Fibroblast of lung (primary cell): ENCODE measurements around the gene ITGB1. TPM values are rescaled to one million over a fixed set of nuclear protein-coding genes. Genes with fewer than 3 reads are reported as not detected.

ENCODE experiments used
- DNase-seq, 2 donors: peaks; one replicate each; pipeline versions ENCODE4 v3.0.0 to v3.0.0-alpha.2; 2010; ENCODE audit warnings: low read depth in 2 of 2
- H2AFZ ChIP-seq: 2 replicates; pipeline ENCODE4 v1.5.1; 2012; ENCODE audit warnings: low read length, control low read depth, inconsistent platforms
- H3K27ac ChIP-seq: 2 replicates; pipeline ENCODE4 v1.5.1; 2011; ENCODE audit warnings: low read length, control low read depth; ENCODE audit not compliant: insufficient read depth
- H3K27me3 ChIP-seq: 2 replicates; pipeline ENCODE4 v1.5.1; 2011; ENCODE audit warnings: mild to moderate bottlenecking, low read length; ENCODE audit not compliant: control insufficient read depth, insufficient read depth
- H3K36me3 ChIP-seq: 2 replicates; pipeline ENCODE4 v1.5.1; 2011; ENCODE audit warnings: low read length; ENCODE audit not compliant: control insufficient read depth, insufficient read depth
- H3K4me1 ChIP-seq: 2 replicates; pipeline ENCODE4 v1.5.1; 2011; ENCODE audit warnings: low read length; ENCODE audit not compliant: control insufficient read depth, insufficient read depth; ENCODE audit errors: extremely low read depth
- H3K4me2 ChIP-seq: 2 replicates; pipeline ENCODE4 v1.5.1; 2011; ENCODE audit warnings: low read length, control low read depth; ENCODE audit not compliant: insufficient read depth; ENCODE audit errors: extremely low read depth
- H3K4me3 ChIP-seq, 4 experiments: fragments of 200-600 bp in 1 of 4; sonication (generic) in 1 of 4; replicated peaks in 1 of 4; 2 replicates each; pipeline ENCODE4 v1.5.1; 2011 to 2016; ENCODE audit warnings: low read length in 4 of 4, low read depth in 3 of 4, mild to moderate bottlenecking in 3 of 4, control low read depth in 2 of 4, inconsistent platforms in 1 of 4, mixed read lengths in 1 of 4; ENCODE audit not compliant: insufficient read depth in 1 of 4; ENCODE audit errors: control extremely low read depth in 1 of 4
- H3K79me2 ChIP-seq: 2 replicates; pipeline ENCODE4 v1.5.1; 2012; ENCODE audit warnings: mild to moderate bottlenecking, low read length, inconsistent platforms; ENCODE audit not compliant: control insufficient read depth, insufficient read depth
- H3K9ac ChIP-seq: 2 replicates; pipeline ENCODE4 v1.5.1; 2011; ENCODE audit warnings: mild to moderate bottlenecking, low read length, control low read depth; ENCODE audit not compliant: insufficient read depth
- H3K9me3 ChIP-seq: 2 replicates; pipeline ENCODE4 v1.5.1; 2012; ENCODE audit warnings: low read depth, low read length; ENCODE audit not compliant: control insufficient read depth, insufficient read depth
- H4K20me1 ChIP-seq: 2 replicates; pipeline ENCODE4 v1.5.1; 2011; ENCODE audit warnings: low read length; ENCODE audit not compliant: control insufficient read depth, insufficient read depth; ENCODE audit errors: extremely low read depth
- EZH2 ChIP-seq: IDR thresholded peaks from 2 replicates; pipeline ENCODE4 v1.5.1; 2012; ENCODE audit warnings: low read length, control low read depth, mild to moderate bottlenecking; ENCODE audit errors: missing control alignments
- polyA plus RNA-seq, 2 donors: library from polyadenylated mRNA; depleted of rRNA in 1 of 2; stranded (reverse) in 1 of 2; unstranded in 1 of 2; fragments of >200 nt; gene quantifications; 2 replicates each; pipeline ENCODE4 v1.2.1, GENCODE V29; 2011 to 2012; ENCODE audit warnings: missing spikeins in 1 of 2
- total RNA-seq: library from RNA; depleted of rRNA; stranded (reverse); fragments of >200 nt; gene quantifications from 2 replicates; pipeline ENCODE4 v1.2.1, GENCODE V29; 2014
- TF ChIP-seq, protein P1 (sequence below), 2 donors: IDR thresholded peaks in 1 of 2; conservative IDR thresholded peaks in 1 of 2; 1 replicate in 1 of 2; 2 replicates in 1 of 2; pipeline ENCODE4 v1.5.1; 2011 to 2012; ENCODE audit warnings: low read length in 2 of 2, control low read depth in 1 of 2, inconsistent platforms in 1 of 2, low read depth in 1 of 2, mild to moderate bottlenecking in 1 of 2

Gene ITGB1
- total and polyA plus RNA-seq, 2 donors (not counting 1 experiment from before 2014, with no cell fraction given): 2,456 to 3,450 TPM

DNA sequence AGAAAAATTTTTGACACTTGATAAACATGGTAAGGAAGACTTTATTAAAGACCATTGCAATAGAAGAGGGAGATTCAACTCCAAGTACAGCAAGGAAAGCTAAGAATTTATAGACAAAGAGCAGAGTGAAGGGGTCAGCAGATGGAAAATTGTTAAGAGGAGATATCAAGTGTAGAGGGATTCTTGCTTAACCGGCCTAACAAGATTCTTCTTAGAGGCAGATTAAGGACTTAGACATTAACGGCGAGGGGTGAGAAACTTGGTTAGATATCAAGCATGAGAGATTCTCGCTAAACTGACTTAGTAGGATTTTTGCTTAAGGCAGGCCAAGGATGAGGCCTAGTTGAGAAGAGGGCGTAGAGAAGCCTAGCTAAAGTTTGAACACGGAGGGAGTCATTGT lies 76.0 kb downstream of the ITGB1 start:
- no peak for DNase-seq
- H3K27ac ChIP-seq: no peak overlapping the region
- H3K9me3 ChIP-seq: no peaks in the 10 kb centered on the region
- no peak overlapping the region for H2AFZ ChIP-seq
- no peaks in the 10 kb centered on the region for H3K36me3 ChIP-seq
- H3K4me1 ChIP-seq: no peaks in the 10 kb centered on the region
- H3K27me3 ChIP-seq: no peaks in the 10 kb centered on the region
- no peak overlapping the region for H3K9ac ChIP-seq
- H4K20me1 ChIP-seq: no peaks in the 10 kb centered on the region
- TF ChIP-seq, protein P1, sequence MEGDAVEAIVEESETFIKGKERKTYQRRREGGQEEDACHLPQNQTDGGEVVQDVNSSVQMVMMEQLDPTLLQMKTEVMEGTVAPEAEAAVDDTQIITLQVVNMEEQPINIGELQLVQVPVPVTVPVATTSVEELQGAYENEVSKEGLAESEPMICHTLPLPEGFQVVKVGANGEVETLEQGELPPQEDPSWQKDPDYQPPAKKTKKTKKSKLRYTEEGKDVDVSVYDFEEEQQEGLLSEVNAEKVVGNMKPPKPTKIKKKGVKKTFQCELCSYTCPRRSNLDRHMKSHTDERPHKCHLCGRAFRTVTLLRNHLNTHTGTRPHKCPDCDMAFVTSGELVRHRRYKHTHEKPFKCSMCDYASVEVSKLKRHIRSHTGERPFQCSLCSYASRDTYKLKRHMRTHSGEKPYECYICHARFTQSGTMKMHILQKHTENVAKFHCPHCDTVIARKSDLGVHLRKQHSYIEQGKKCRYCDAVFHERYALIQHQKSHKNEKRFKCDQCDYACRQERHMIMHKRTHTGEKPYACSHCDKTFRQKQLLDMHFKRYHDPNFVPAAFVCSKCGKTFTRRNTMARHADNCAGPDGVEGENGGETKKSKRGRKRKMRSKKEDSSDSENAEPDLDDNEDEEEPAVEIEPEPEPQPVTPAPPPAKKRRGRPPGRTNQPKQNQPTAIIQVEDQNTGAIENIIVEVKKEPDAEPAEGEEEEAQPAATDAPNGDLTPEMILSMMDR (conservative IDR thresholded peaks at IDR 0.05 in 1 of 2, IDR thresholded peaks at IDR 0.05 in 1 of 2; ENCODE audit: low read depth in 1 of 2, low read length in 2 of 2): no peak
- no peak for TF ChIP-seq EZH2
- no peaks in the 10 kb centered on the region for H3K79me2 ChIP-seq
- no peak overlapping the region for H3K4me2 ChIP-seq
- no peak overlapping the region for H3K4me3 ChIP-seq

DNA sequence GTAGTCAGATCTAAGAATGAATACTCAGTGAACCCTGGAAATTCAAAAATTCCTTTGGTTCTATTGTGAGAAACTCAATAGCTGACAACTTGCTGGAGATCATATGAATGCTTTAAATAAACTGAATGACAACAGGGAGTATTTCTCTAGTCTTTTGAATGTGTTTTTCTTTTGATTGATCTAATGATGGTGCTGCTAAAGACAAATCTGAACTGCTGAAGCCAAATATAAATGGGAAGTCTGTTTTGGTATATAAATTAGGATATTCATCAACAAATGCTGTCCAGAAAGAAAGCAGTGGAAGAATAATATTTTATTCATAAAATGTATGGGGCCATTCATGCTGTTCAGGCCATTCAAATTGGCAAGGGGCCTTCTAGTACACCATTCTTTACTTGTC lies 79.4 kb downstream of the ITGB1 start:
- Histone ChIP-seq H3K9me3 (no peaks in the 10 kb centered on the region), H3K27ac (no peak overlapping the region), H3K4me1 (no peaks in the 10 kb centered on the region), H3K27me3 (no peaks in the 10 kb centered on the region), H3K4me3 (no peak overlapping the region), H2AFZ (no peak overlapping the region), H4K20me1 (no peaks in the 10 kb centered on the region), H3K4me2 (no peak overlapping the region), H3K9ac (no peak overlapping the region), H3K79me2 (no peaks in the 10 kb centered on the region), H3K36me3 (no peaks in the 10 kb centered on the region)
- DNase-seq: no peak
- TF ChIP-seq EZH2: no peak
- TF ChIP-seq, protein P1 (conservative IDR thresholded peaks at IDR 0.05 in 1 of 2, IDR thresholded peaks at IDR 0.05 in 1 of 2; ENCODE audit: low read depth in 1 of 2, low read length in 2 of 2): no peak

DNA sequence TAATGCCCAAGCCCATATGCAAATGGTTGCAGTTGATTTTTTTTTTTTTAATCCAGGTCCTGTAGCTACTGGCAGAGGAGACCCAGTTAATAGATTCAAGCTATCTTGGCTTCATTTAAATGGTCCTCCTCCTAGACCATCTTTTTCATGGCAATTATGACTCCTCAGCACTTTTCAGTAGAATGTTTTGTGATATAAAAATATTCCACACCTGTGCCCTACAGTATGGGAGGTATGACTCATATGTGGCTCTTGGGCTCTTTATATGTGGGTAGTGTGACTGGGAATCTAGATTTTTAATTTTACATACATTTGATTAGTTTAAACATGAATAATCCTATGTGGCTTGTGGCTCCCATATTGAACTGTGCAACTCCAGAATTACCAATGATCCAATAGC lies 80.1 kb downstream of the ITGB1 start:
- no peaks in the 10 kb centered on the region for H3K79me2 ChIP-seq
- DNase-seq: no peak
- no peaks in the 10 kb centered on the region for H4K20me1 ChIP-seq
- no peaks in the 10 kb centered on the region for H3K4me1 ChIP-seq
- H3K27me3 ChIP-seq: no peaks in the 10 kb centered on the region
- TF ChIP-seq EZH2: no peak
- TF ChIP-seq, protein P1 (conservative IDR thresholded peaks at IDR 0.05 in 1 of 2, IDR thresholded peaks at IDR 0.05 in 1 of 2; ENCODE audit: low read depth in 1 of 2, low read length in 2 of 2): no peak
- no peak overlapping the region for H3K4me3 ChIP-seq
- H3K27ac ChIP-seq: no peak overlapping the region
- no peaks in the 10 kb centered on the region for H3K36me3 ChIP-seq
- no peak overlapping the region for H2AFZ ChIP-seq
- H3K4me2 ChIP-seq: no peak overlapping the region
- H3K9me3 ChIP-seq: no peaks in the 10 kb centered on the region
- H3K9ac ChIP-seq: no peak overlapping the region
